Measurements from ENCODE around the gene HACL1. TPM values are rescaled to one million over a fixed set of nuclear protein-coding genes. Genes with fewer than 3 reads are reported as not detected.

HACL1 gene
- total RNA-seq, 1 experiment from 2014 or later: 20.5 TPM

DNA sequence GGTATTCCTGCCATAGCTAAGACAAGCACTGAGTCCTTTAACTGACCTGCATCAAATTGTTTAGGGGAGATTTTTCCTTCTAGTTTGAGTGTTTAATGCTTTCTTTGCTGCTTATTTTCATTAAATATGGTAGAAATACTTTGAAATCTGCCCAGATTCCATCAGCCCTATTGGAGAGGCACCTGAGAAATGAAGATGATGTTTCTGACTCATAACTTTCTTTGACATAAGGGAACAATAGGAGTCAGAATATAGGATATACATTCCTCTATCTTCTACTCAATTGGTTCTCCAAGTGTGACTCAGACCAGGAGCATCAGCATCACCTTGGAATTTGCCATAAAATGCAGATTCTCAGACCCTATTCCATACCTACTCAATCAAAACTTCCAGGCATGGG is 27.6 kb upstream of the HACL1 start:
- no peak overlapping the region for H3K27ac ChIP-seq (ENCODE audit: low read depth, low read length)
- ATAC-seq (no peak), DNase-seq (ENCODE audit: low read depth, low spot score) (no peak)
- peaks cover 14 to 34% of the 10 kb centered on the region in 2 experiments for H3K4me1 ChIP-seq (ENCODE audit: control insufficient read depth in 1 of 2, insufficient read depth in 2 of 2, low read length in 2 of 2)
- H2AFZ ChIP-seq (ENCODE audit: low read depth, low read length, poor library complexity, severe bottlenecking): no peak overlapping the region
- H3K79me2 ChIP-seq (ENCODE audit: insufficient read depth, low read length): no peaks in the 10 kb centered on the region
- ChIA-PET CTCF (interaction anchor here (2.5 kb wide), 1 partner anchor 183 kb away, joined by 27 read pairs; no protein-coding TSS in a partner anchor), POLR2A (no interaction called here), RAD21 (ENCODE audit: low non-redundant PET in 1 of 2, low total read pairs in 2 of 2, uncharacterized antibody in 2 of 2, unreplicated experiment in 2 of 2) (no interaction called here)
- H3K4me3 ChIP-seq (replicated peaks in 1 of 2; ENCODE audit: low read depth in 1 of 2, low read length in 2 of 2): no peak overlapping the region
- H3K9ac ChIP-seq (ENCODE audit: low read length): no peak overlapping the region
- no peaks in the 10 kb centered on the region for H4K20me1 ChIP-seq (ENCODE audit: insufficient read depth)
- intact Hi-C loops (cut with micrococcal nuclease): no loop called here
- no peaks in the 10 kb centered on the region for H3K36me3 ChIP-seq (ENCODE audit: control insufficient read depth in 1 of 2, insufficient read depth in 2 of 2, low read length in 2 of 2)
- no peak for TF ChIP-seq ZBTB33 (IDR thresholded peaks at IDR 0.05; ENCODE audit: extremely low read depth, insufficient replicate concordance, low read length)
- no peak for TF ChIP-seq SP1 (IDR thresholded peaks at IDR 0.05; ENCODE audit: low read depth)
- no peak for TF ChIP-seq SRF (IDR thresholded peaks at IDR 0.05; ENCODE audit: low read depth)
- TF ChIP-seq TCF7L2 (IDR thresholded peaks at IDR 0.05; ENCODE audit: borderline replicate concordance, extremely low read depth, insufficient read depth, insufficient read length): no peak
- no peak for TF ChIP-seq ELF1 (IDR thresholded peaks at IDR 0.05; ENCODE audit: borderline replicate concordance, low read depth)
- no peak for TF ChIP-seq ZNF274 (IDR thresholded peaks at IDR 0.05; ENCODE audit: low read depth, low read length)
- TF ChIP-seq, protein P1, sequence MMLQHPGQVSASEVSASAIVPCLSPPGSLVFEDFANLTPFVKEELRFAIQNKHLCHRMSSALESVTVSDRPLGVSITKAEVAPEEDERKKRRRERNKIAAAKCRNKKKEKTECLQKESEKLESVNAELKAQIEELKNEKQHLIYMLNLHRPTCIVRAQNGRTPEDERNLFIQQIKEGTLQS (IDR thresholded peaks at IDR 0.05): no peak
- no peak for TF ChIP-seq CBX3 (IDR thresholded peaks at IDR 0.05; ENCODE audit: low read depth)
- no peak for TF ChIP-seq FOSL1 (IDR thresholded peaks at IDR 0.05; ENCODE audit: low read depth)
- TF ChIP-seq SIN3A (IDR thresholded peaks at IDR 0.05; ENCODE audit: low read depth): no peak
- no peak for TF ChIP-seq ZFX (IDR thresholded peaks at IDR 0.05)
- TF ChIP-seq EGR1 (IDR thresholded peaks at IDR 0.05; ENCODE audit: low read depth): no peak
- TF ChIP-seq YY1 (IDR thresholded peaks at IDR 0.05; ENCODE audit: extremely low read depth, insufficient replicate concordance, low read depth, low read length): no peak
- no peak for TF ChIP-seq MAX (IDR thresholded peaks at IDR 0.05)
- no peak for TF ChIP-seq RAD21 (IDR thresholded peaks at IDR 0.05; ENCODE audit: low read depth)
- no peak for TF ChIP-seq EZH2 (IDR thresholded peaks at IDR 0.05)
- TF ChIP-seq, protein P2, sequence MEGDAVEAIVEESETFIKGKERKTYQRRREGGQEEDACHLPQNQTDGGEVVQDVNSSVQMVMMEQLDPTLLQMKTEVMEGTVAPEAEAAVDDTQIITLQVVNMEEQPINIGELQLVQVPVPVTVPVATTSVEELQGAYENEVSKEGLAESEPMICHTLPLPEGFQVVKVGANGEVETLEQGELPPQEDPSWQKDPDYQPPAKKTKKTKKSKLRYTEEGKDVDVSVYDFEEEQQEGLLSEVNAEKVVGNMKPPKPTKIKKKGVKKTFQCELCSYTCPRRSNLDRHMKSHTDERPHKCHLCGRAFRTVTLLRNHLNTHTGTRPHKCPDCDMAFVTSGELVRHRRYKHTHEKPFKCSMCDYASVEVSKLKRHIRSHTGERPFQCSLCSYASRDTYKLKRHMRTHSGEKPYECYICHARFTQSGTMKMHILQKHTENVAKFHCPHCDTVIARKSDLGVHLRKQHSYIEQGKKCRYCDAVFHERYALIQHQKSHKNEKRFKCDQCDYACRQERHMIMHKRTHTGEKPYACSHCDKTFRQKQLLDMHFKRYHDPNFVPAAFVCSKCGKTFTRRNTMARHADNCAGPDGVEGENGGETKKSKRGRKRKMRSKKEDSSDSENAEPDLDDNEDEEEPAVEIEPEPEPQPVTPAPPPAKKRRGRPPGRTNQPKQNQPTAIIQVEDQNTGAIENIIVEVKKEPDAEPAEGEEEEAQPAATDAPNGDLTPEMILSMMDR (IDR thresholded peaks at IDR 0.05 in 2 of 3, conservative IDR thresholded peaks at IDR 0.05 in 1 of 3; ENCODE audit: borderline replicate concordance in 1 of 3, insufficient read depth in 1 of 3, low read depth in 2 of 3, low read length in 2 of 3): no peak
- no peak for TF ChIP-seq CEBPB (IDR thresholded peaks at IDR 0.05; ENCODE audit: low read depth)
- no peak overlapping the region for H3K4me2 ChIP-seq (ENCODE audit: low read length)
- no TSS peak for BruUV-seq (replicated peaks)
- 0 out of 2 replicates have a peak, but pooled peaks cover 2% of the 10 kb centered on the region for H3K9me2 ChIP-seq (ENCODE audit: insufficient read depth)
- H3K9me3 ChIP-seq (ENCODE audit: control insufficient read depth in 1 of 2, insufficient read depth in 1 of 2, low read depth in 1 of 2, low read length in 2 of 2): no peaks in the 10 kb centered on the region
- H3K27me3 ChIP-seq (ENCODE audit: insufficient read depth, low read length): no peaks in the 10 kb centered on the region
